Mesothelial cell of epicardium (in vitro differentiated cells): ENCODE measurements around the gene COQ8A. TPM values are rescaled to one million over a fixed set of nuclear protein-coding genes. Genes with fewer than 3 reads are reported as not detected.

Experiments used
- DNase-seq, 2 experiments: peaks; one replicate each; pipeline ENCODE4 v3.0.0; 2021; ENCODE audit warnings: low spot score in 2 of 2; ENCODE audit not compliant: unreplicated experiment in 2 of 2
- H3K27ac Mint-ChIP-seq: 2 replicates; pipeline ENCODE4 v1.8.0; 2021; ENCODE audit warnings: mixed read lengths
- H3K27me3 Mint-ChIP-seq: 2 replicates; pipeline ENCODE4 v1.8.0; 2021; ENCODE audit warnings: low read depth, mixed read lengths
- H3K36me3 Mint-ChIP-seq: 2 replicates; pipeline ENCODE4 v1.8.0; 2021; ENCODE audit warnings: mixed read lengths
- H3K4me1 Mint-ChIP-seq: 2 replicates; pipeline ENCODE4 v1.8.0; 2021; ENCODE audit warnings: mixed read lengths
- H3K4me3 Mint-ChIP-seq: 2 replicates; pipeline ENCODE4 v1.8.0; 2021; ENCODE audit warnings: mild to moderate bottlenecking, moderate library complexity, mixed read lengths
- H3K9me3 Mint-ChIP-seq: 2 replicates; pipeline ENCODE4 v1.8.0; 2021; ENCODE audit warnings: mixed read lengths
- total RNA-seq: library from RNA; stranded (reverse); gene quantifications from 3 replicates; pipeline ENCODE4 v1.2.1, GENCODE V29; 2021
- TF ChIP-seq, protein P1 (sequence below): fragments of 200-600 bp; sonication (generic); IDR thresholded peaks from one replicate; pipeline ENCODE4 v1.5.0; 2021; ENCODE audit warnings: antibody characterized with exemption; ENCODE audit not compliant: unreplicated experiment

The COQ8A gene
- total RNA-seq, 1 donor from 2014 or later = 19.9 TPM

GRCh38 chr1:226893936-226894335, 46.2 kb upstream of the COQ8A start:
- H3K27me3 Mint-ChIP-seq = no peaks in the 10 kb centered on the region
- peaks cover 10% of the 10 kb centered on the region for H3K36me3 Mint-ChIP-seq
- DNase-seq = no peak
- no peaks in the 10 kb centered on the region for H3K9me3 Mint-ChIP-seq
- no peak overlapping the region for H3K4me3 Mint-ChIP-seq
- H3K27ac Mint-ChIP-seq = no peak overlapping the region
- TF ChIP-seq, protein P1, sequence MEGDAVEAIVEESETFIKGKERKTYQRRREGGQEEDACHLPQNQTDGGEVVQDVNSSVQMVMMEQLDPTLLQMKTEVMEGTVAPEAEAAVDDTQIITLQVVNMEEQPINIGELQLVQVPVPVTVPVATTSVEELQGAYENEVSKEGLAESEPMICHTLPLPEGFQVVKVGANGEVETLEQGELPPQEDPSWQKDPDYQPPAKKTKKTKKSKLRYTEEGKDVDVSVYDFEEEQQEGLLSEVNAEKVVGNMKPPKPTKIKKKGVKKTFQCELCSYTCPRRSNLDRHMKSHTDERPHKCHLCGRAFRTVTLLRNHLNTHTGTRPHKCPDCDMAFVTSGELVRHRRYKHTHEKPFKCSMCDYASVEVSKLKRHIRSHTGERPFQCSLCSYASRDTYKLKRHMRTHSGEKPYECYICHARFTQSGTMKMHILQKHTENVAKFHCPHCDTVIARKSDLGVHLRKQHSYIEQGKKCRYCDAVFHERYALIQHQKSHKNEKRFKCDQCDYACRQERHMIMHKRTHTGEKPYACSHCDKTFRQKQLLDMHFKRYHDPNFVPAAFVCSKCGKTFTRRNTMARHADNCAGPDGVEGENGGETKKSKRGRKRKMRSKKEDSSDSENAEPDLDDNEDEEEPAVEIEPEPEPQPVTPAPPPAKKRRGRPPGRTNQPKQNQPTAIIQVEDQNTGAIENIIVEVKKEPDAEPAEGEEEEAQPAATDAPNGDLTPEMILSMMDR = no peak
- no peaks in the 10 kb centered on the region for H3K4me1 Mint-ChIP-seq

- Mint-ChIP-seq H3K36me3 (peaks cover 10% of the 10 kb centered on the region), H3K9me3 (no peaks in the 10 kb centered on the region), H3K4me3 (no peak overlapping the region), H3K27me3 (no peaks in the 10 kb centered on the region), H3K27ac (no peak overlapping the region), H3K4me1 (no peaks in the 10 kb centered on the region)
- TF ChIP-seq, protein P1 = no peak
- DNase-seq = no peak
Measured at GRCh38 chr1:226894826-226895225, 45.3 kb upstream of the COQ8A start.

- DNase-seq = no peak
- TF ChIP-seq, protein P1 = no peak
- Mint-ChIP-seq H3K27me3 (no peaks in the 10 kb centered on the region), H3K36me3 (peaks cover 13% of the 10 kb centered on the region), H3K4me3 (no peak overlapping the region), H3K4me1 (no peaks in the 10 kb centered on the region), H3K27ac (no peak overlapping the region), H3K9me3 (no peaks in the 10 kb centered on the region)
Measured at GRCh38 chr1:226895644-226896043, 44.5 kb upstream of the COQ8A start.

DNA sequence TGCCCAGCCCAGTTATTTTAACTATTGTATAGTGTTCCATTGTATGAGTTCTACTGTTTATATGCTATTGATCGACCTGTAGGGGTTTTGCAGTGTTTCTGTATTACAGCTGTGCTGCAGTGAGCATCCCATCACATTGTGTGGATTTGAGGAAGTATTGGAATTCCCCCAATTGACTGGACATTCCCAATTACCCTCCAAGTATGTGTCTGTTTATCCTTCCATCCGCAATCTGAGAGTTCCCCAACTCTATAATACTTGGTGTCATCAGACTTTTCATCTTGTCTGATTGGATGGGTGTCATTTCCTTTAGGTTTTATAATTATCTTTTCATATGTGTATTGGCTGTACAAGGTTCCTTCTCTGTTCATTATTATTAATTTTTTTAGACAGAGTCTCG, 41.8 kb upstream of the COQ8A start:
- TF ChIP-seq, protein P1 = no peak
- Mint-ChIP-seq H3K9me3 (no peaks in the 10 kb centered on the region), H3K4me3 (no peak overlapping the region), H3K4me1 (peaks cover 2% of the 10 kb centered on the region), H3K27ac (no peak overlapping the region), H3K27me3 (no peaks in the 10 kb centered on the region), H3K36me3 (peaks cover 9% of the 10 kb centered on the region)
- no peak for DNase-seq

GRCh38 chr1:226901421-226901820, 38.7 kb upstream of the COQ8A start:
- Mint-ChIP-seq H3K4me3 (no peak overlapping the region), H3K4me1 (peaks cover 11% of the 10 kb centered on the region), H3K9me3 (no peaks in the 10 kb centered on the region), H3K36me3 (peaks cover 9% of the 10 kb centered on the region), H3K27me3 (no peaks in the 10 kb centered on the region), H3K27ac (no peak overlapping the region)
- DNase-seq = no peak
- TF ChIP-seq, protein P1 = no peak

GRCh38 chr1:226902601-226903000, 37.5 kb upstream of the COQ8A start:
- DNase-seq = no peak
- no peak overlapping the region for H3K27ac Mint-ChIP-seq
- peaks cover 11% of the 10 kb centered on the region for H3K4me1 Mint-ChIP-seq
- no peaks in the 10 kb centered on the region for H3K9me3 Mint-ChIP-seq
- H3K27me3 Mint-ChIP-seq = no peaks in the 10 kb centered on the region
- TF ChIP-seq, protein P1 = no peak
- H3K36me3 Mint-ChIP-seq = peaks cover 4% of the 10 kb centered on the region
- no peak overlapping the region for H3K4me3 Mint-ChIP-seq
